A549 (cell line): ENCODE measurements around the gene HHIP. TPM values are rescaled to one million over a fixed set of nuclear protein-coding genes. Genes with fewer than 3 reads are reported as not detected.
A peak's percentile ranks its signal among the peaks of the same experiment; 100 is the strongest.

Source experiments
- ATAC-seq, 2 experiments: fragments of 200-7000 bp in 1 of 2; fragments of >200 bp in 1 of 2; cut with Nextera tagmentation in 1 of 2; cut with Tn5 transposase in 1 of 2; 3 replicates each; pipeline versions ENCODE4 v1.8.0 to v1.9.1; 2018 to 2020; ENCODE audit warnings: mild to moderate bottlenecking in 1 of 2, moderate library complexity in 1 of 2
- CTCF ChIA-PET: fragments of 300-600 bp; sonication (Branson Sonifier 250); formaldehyde crosslinking; extraction: SDS; loops from one replicate; lab custom pipeline; 2021; ENCODE audit warnings: antibody characterized with exemption, inconsistent platforms; lab: Yijun Ruan, JAX
- POLR2A ChIA-PET: fragments of 350-600 bp; formaldehyde crosslinking; extraction: SDS; loops from one replicate; lab custom pipeline; 2021; ENCODE audit warnings: antibody characterized with exemption, inconsistent platforms; lab: Yijun Ruan, JAX
- DNase-seq, 2 experiments: peaks; one replicate each; pipeline versions ENCODE4 v3.0.0 to v3.0.0-alpha.2; 2011 to 2016; ENCODE audit warnings: low read depth in 1 of 2, low spot score in 1 of 2
- FAIRE-seq: peaks from 2 replicates; lab custom pipeline; 2011; peaks lifted over from hg19 to GRCh38; lab: Jason Lieb, UNC
- H3K27ac ChIP-seq, 2 experiments: fragments of >200 bp; sonication (Bioruptor Twin); formaldehyde crosslinking; 3 replicates each; pipeline ENCODE4 v1.5.1; 2016 to 2017
- H3K4me1 ChIP-seq: fragments of >200 bp; sonication (Bioruptor Twin); formaldehyde crosslinking; 3 replicates; pipeline ENCODE4 v1.6.1; 2016
- H3K4me2 ChIP-seq: fragments of >200 bp; sonication (Bioruptor Twin); formaldehyde crosslinking; 3 replicates; pipeline ENCODE4 v1.6.1; 2016
- H3K4me3 ChIP-seq: fragments of >200 bp; sonication (Bioruptor Twin); formaldehyde crosslinking; 3 replicates; pipeline ENCODE4 v1.5.1; 2016
- H3K9me3 ChIP-seq: fragments of >200 bp; sonication (Bioruptor Twin); formaldehyde crosslinking; 3 replicates; pipeline ENCODE4 v1.6.1; 2016
- ATOH8 ChIP-seq: fragments of 250-450 bp; sonication (Bioruptor Pico); IDR thresholded peaks from 2 replicates; pipeline ENCODE4 v1.5.0; 2020; ENCODE audit warnings: low read depth, mild to moderate bottlenecking, moderate library complexity
- BCL3 ChIP-seq: fragments of >200 bp; sonication (Bioruptor Twin); formaldehyde crosslinking; IDR thresholded peaks from 3 replicates; pipeline ENCODE4 v1.6.1; 2016
- CEBPB ChIP-seq, 2 experiments: fragments of >200 bp in 1 of 2; sonication (Bioruptor Twin) in 1 of 2; formaldehyde crosslinking in 1 of 2; IDR thresholded peaks; 2 replicates each; pipeline ENCODE4 v1.6.1; 2012 to 2016
- CTCF ChIP-seq: fragments of >200 bp; sonication (Bioruptor Twin); formaldehyde crosslinking; IDR thresholded peaks from 3 replicates; pipeline ENCODE4 v1.5.1; 2016
- E2F6 ChIP-seq: IDR thresholded peaks from 2 replicates; pipeline ENCODE4 v1.6.1; 2012; ENCODE audit warnings: low read depth, borderline replicate concordance
- EHMT2 ChIP-seq: fragments of 200-600 bp; sonication (generic); IDR thresholded peaks from 2 replicates; pipeline ENCODE4 v1.6.1; 2016; ENCODE audit warnings: antibody characterized with exemption, low read depth, mild to moderate bottlenecking, moderate library complexity
- FOXS1 ChIP-seq: fragments of 250-450 bp; sonication (Bioruptor Pico); IDR thresholded peaks from 2 replicates; pipeline ENCODE4 v1.5.0; 2020; ENCODE audit warnings: mild to moderate bottlenecking, moderate library complexity
- HDAC2 ChIP-seq: fragments of 200-600 bp; sonication (generic); IDR thresholded peaks from 2 replicates; pipeline ENCODE4 v1.6.1; 2016
- HES2 ChIP-seq: fragments of >200 bp; sonication (Bioruptor Twin); formaldehyde crosslinking; IDR thresholded peaks from 2 replicates; pipeline ENCODE4 v1.6.1; 2016
- HEYL ChIP-seq: fragments of 250-450 bp; sonication (Bioruptor Pico); IDR thresholded peaks from 2 replicates; pipeline ENCODE4 v1.8.0; 2021; ENCODE audit warnings: mild to moderate bottlenecking, moderate library complexity
- HOXA7 ChIP-seq: fragments of 250-450 bp; sonication (Bioruptor Pico); IDR thresholded peaks from 2 replicates; pipeline ENCODE4 v1.5.0; 2020; ENCODE audit warnings: mild to moderate bottlenecking, moderate library complexity
- HOXB5 ChIP-seq: fragments of 250-450 bp; sonication (Bioruptor Pico); IDR thresholded peaks from 2 replicates; pipeline ENCODE4 v1.5.0; 2020; ENCODE audit warnings: mild to moderate bottlenecking, moderate library complexity
- JUN ChIP-seq, 2 experiments: fragments of >200 bp; sonication (Bioruptor Twin); formaldehyde crosslinking; IDR thresholded peaks; 2 replicates in 1 of 2; 3 replicates in 1 of 2; pipeline ENCODE4 v1.6.1; 2016 to 2017
- JUNB ChIP-seq: fragments of >200 bp; sonication (Bioruptor Twin); formaldehyde crosslinking; IDR thresholded peaks from 2 replicates; pipeline ENCODE4 v1.6.1; 2016
- KDM1A ChIP-seq: fragments of 200-600 bp; sonication (generic); IDR thresholded peaks from 2 replicates; pipeline ENCODE4 v1.6.1; 2016; ENCODE audit warnings: low read depth, mild to moderate bottlenecking
- KDM5A ChIP-seq: fragments of 200-600 bp; sonication (generic); IDR thresholded peaks from 2 replicates; pipeline ENCODE4 v1.6.1; 2016; ENCODE audit warnings: antibody characterized with exemption, mild to moderate bottlenecking
- MAFK ChIP-seq: fragments of 450-650 bp; IDR thresholded peaks from 2 replicates; pipeline ENCODE4 v1.6.1; 2014; ENCODE audit not compliant: partially characterized antibody
- MAZ ChIP-seq: fragments of 150-350 bp; IDR thresholded peaks from 2 replicates; pipeline ENCODE4 v1.6.1; 2014; ENCODE audit warnings: antibody characterized with exemption, low read depth, low read length, borderline replicate concordance
- NR3C1 ChIP-seq: fragments of >200 bp; sonication (Bioruptor Twin); formaldehyde crosslinking; IDR thresholded peaks from 3 replicates; pipeline ENCODE4 v1.6.1; 2017
- POLR2A ChIP-seq: IDR thresholded peaks from 2 replicates; pipeline ENCODE4 v1.6.1; 2012; ENCODE audit warnings: mild to moderate bottlenecking, low read length
- POLR2AphosphoS2 ChIP-seq: conservative IDR thresholded peaks from 2 replicates; pipeline ENCODE4 v1.6.1; 2012; ENCODE audit warnings: low read length, improper control_type of control experiment, inconsistent platforms
- RAD21 ChIP-seq, 2 experiments: fragments of >200 bp in 1 of 2; sonication (Bioruptor Twin) in 1 of 2; formaldehyde crosslinking in 1 of 2; IDR thresholded peaks in 1 of 2; conservative IDR thresholded peaks in 1 of 2; 2 replicates in 1 of 2; 3 replicates in 1 of 2; pipeline ENCODE4 v1.6.1; 2012 to 2018; ENCODE audit warnings: inconsistent platforms in 1 of 2
- RARB ChIP-seq: fragments of 250-450 bp; sonication (Bioruptor Pico); IDR thresholded peaks from 2 replicates; pipeline ENCODE4 v1.8.0; 2021; ENCODE audit warnings: mild to moderate bottlenecking, moderate library complexity
- RNF2 ChIP-seq: fragments of 200-600 bp; sonication (generic); IDR thresholded peaks from 2 replicates; pipeline ENCODE4 v1.6.1; 2016; ENCODE audit warnings: low read depth, mild to moderate bottlenecking, antibody characterized with exemption, moderate library complexity, borderline replicate concordance
- TFCP2L1 ChIP-seq: fragments of 250-450 bp; sonication (Bioruptor Pico); IDR thresholded peaks from 2 replicates; pipeline ENCODE4 v1.5.0; 2021; ENCODE audit warnings: mild to moderate bottlenecking
- USF2 ChIP-seq: fragments of 450-650 bp; IDR thresholded peaks from 2 replicates; pipeline ENCODE4 v1.6.1; 2014; ENCODE audit warnings: antibody characterized with exemption
- ZSCAN20 ChIP-seq: fragments of 250-450 bp; sonication (Bioruptor Pico); IDR thresholded peaks from 2 replicates; pipeline ENCODE4 v1.8.0; 2022; ENCODE audit warnings: mild to moderate bottlenecking, moderate library complexity
- WGBS: methylation state at CpG from one replicate; pipeline ENCODE4 v1.1.6; 2017; ENCODE audit errors: missing lambda C conversion rate; 5-methylcytosine and 5-hydroxymethylcytosine counted together
- polyA plus RNA-seq, 4 experiments: library from polyadenylated mRNA; depleted of rRNA in 3 of 4; stranded (reverse); fragments of >200 nt; fragmentation: RNase III in 1 of 4; extraction: RNeasy Plus Mini Kit Qiagen cat#74134 plus additional on column Dnase treatment in 1 of 4; gene quantifications; 2 replicates in 3 of 4; 3 replicates in 1 of 4; pipeline ENCODE4 v1.2.3, GENCODE V29; 2011 to 2017

Gene HHIP
- polyA plus RNA-seq, 2 of the 4 experiments (the other 2 are of a cell fraction), result 0.93 to 1.0 TPM

GRCh38 chr4:144709159-144709558, 63.2 kb downstream of the HHIP start:
- no peak for ATAC-seq

GRCh38 chr4:144709793-144710525, 64.0 kb downstream of the HHIP start:
- H3K4me3 ChIP-seq, result no peak overlapping the region
- 63% methylated on average over 5 of the region's 5 CpGs for WGBS
- ATAC-seq (peak; percentile 57 to 70; a peak in 3 of 6 replicates), FAIRE-seq (no peak), DNase-seq (peak; percentile 10 to 44)
- peak overlapping the region; percentile 37 to 42; a peak in 4 of 6 replicates for H3K27ac ChIP-seq
- peaks cover 25% of the 10 kb centered on the region for H3K4me1 ChIP-seq
- ChIA-PET CTCF (no interaction called here), POLR2A (no interaction called here)
- TF ChIP-seq HDAC2 (no peak), JUNB (peak; percentile 20; the same call in 1 of the 2 replicates)
- H3K4me2 ChIP-seq, result peak overlapping the region; percentile 57
- H3K9me3 ChIP-seq, result no peaks in the 10 kb centered on the region

More at GRCh38 chr4:144709159-144709558, 63.2 kb downstream of the HHIP start:
- peak overlapping the region; percentile 35; the same call in 2 of the 3 replicates for H3K4me2 ChIP-seq
- FAIRE-seq (no peak), DNase-seq (no peak)
- POLR2A ChIA-PET, result no interaction called here
- CTCF ChIA-PET, result no interaction called here
- no peak for TF ChIP-seq E2F6
- no peak for TF ChIP-seq EHMT2
- no peak for TF ChIP-seq MAZ
- no peak for TF ChIP-seq ATOH8 (CRISPR knock-in tag)
- no peak for TF ChIP-seq HEYL (CRISPR knock-in tag)
- TF ChIP-seq RAD21 (conservative IDR thresholded peaks at IDR 0.05 in 1 of 2, IDR thresholded peaks at IDR 0.05 in 1 of 2), result no peak
- no peak for TF ChIP-seq KDM5A
- no peak for TF ChIP-seq KDM1A
- no peak for TF ChIP-seq TFCP2L1
- TF ChIP-seq POLR2A, result no peak
- TF ChIP-seq HOXA7, result no peak
- no peak for TF ChIP-seq HES2
- TF ChIP-seq HOXB5, result no peak
- TF ChIP-seq FOXS1, result no peak
- TF ChIP-seq CTCF, result no peak
- no peak for TF ChIP-seq POLR2AphosphoS2
- TF ChIP-seq NR3C1, result no peak
- H3K4me1 ChIP-seq, result peaks cover 25% of the 10 kb centered on the region
- H3K9me3 ChIP-seq, result no peaks in the 10 kb centered on the region
- peak overlapping the region; percentile 37 to 42; a peak in 3 of 6 replicates for H3K27ac ChIP-seq
- 71% methylated on average over 2 of the region's 2 CpGs for WGBS
- H3K4me3 ChIP-seq, result no peak overlapping the region

- FAIRE-seq (no peak), ATAC-seq (no peak), DNase-seq (no peak)
- H3K4me3 ChIP-seq, result no peak overlapping the region
- ChIA-PET CTCF (no interaction called here), POLR2A (no interaction called here)
- peak overlapping the region; percentile 27 to 48; a peak in 1 of 6 replicates for H3K27ac ChIP-seq
- peaks cover 25% of the 10 kb centered on the region for H3K4me1 ChIP-seq
- H3K9me3 ChIP-seq, result no peaks in the 10 kb centered on the region
- TF ChIP-seq ZSCAN20 (CRISPR knock-in tag) (no peak), CEBPB (IDR thresholded peaks at IDR 0.05) (no peak), HOXA7 (no peak), USF2 (no peak), BCL3 (no peak), RARB (CRISPR knock-in tag) (no peak), JUN (IDR thresholded peaks at IDR 0.05) (no peak), RNF2 (no peak), MAFK (no peak)
- H3K4me2 ChIP-seq, result peak overlapping the region; percentile 57
Measured at GRCh38 chr4:144710526-144710912, 64.6 kb downstream of the HHIP start.
